Esophagus squamous epithelium (tissue), 4 donors: ENCODE data around the gene NDUFS2.

Experiments
- CTCF ChIP-seq, 6 experiments: fragments of 450-650 bp in 4 of 6; fragments of 200-600 bp in 2 of 6; sonication (generic) in 2 of 6; IDR thresholded peaks; one replicate each; pipeline ENCODE4 v1.5.1; 2016 to 2019; ENCODE audit warnings: antibody characterized with exemption in 6 of 6, mild to moderate bottlenecking in 4 of 6, moderate library complexity in 4 of 6
- POLR2A ChIP-seq, 4 donors: fragments of 450-650 bp; IDR thresholded peaks; one replicate each; pipeline ENCODE4 v1.6.1; 2017; ENCODE audit warnings: antibody characterized with exemption in 4 of 4, mild to moderate bottlenecking in 4 of 4, moderate library complexity in 3 of 4

- TF ChIP-seq CTCF (IDR thresholded peaks at IDR 0.05): no peak
- TF ChIP-seq POLR2A (IDR thresholded peaks at IDR 0.05): no peak
These were observed 34.0 kb downstream of the NDUFS2 start for GRCh38 chr1:161235957-161236775.
